Caco-2 (cell line): ENCODE data around the gene GCC2. TPM values are rescaled to one million over a fixed set of nuclear protein-coding genes. Genes with fewer than 3 reads are reported as not detected.
A peak's percentile ranks its signal among the peaks of the same experiment; 100 is the strongest.

Experiments
- BruUV-seq: library from RNA; stranded (reverse); fragments of 400-500 nt; replicated peaks from 2 replicates; lab custom pipeline; 2021; lab: Mats Ljungman, UMichigan
- CTCF ChIA-PET: fragments of 300-600 bp; sonication (Branson Sonifier 250); formaldehyde crosslinking; loops from one replicate; lab custom pipeline; 2022; ENCODE audit warnings: antibody characterized with exemption; lab: Charles Lee
- POLR2A ChIA-PET: fragments of 300-600 bp; sonication (Branson Sonifier 250); formaldehyde crosslinking; loops from one replicate; lab custom pipeline; 2022; ENCODE audit warnings: antibody characterized with exemption; lab: Charles Lee
- DNase-seq, 2 experiments: peaks; one replicate each; pipeline versions ENCODE4 v3.0.0 to v3.0.0-alpha.2; 2020 to 2022
- H3K27me3 ChIP-seq: replicated peaks from 2 replicates; pipeline ENCODE4 v1.6.0; 2011; ENCODE audit warnings: low read length; ENCODE audit not compliant: control insufficient read depth, insufficient read depth
- H3K36me3 ChIP-seq: 2 replicates; pipeline ENCODE4 v1.5.1; 2011; ENCODE audit warnings: low read length; ENCODE audit not compliant: control insufficient read depth, insufficient read depth
- H3K4me1 ChIP-seq: fragments of 250-450 bp; sonication (Bioruptor Pico); 2 replicates; pipeline ENCODE4 v1.5.1; 2020; ENCODE audit warnings: mild to moderate bottlenecking
- H3K4me3 ChIP-seq: 2 replicates; pipeline ENCODE4 v1.5.1; 2011; ENCODE audit warnings: low read depth, mild to moderate bottlenecking, control low read depth, low read length
- H3K9me3 ChIP-seq: fragments of 250-450 bp; sonication (Bioruptor Pico); 2 replicates; pipeline ENCODE4 v1.5.1; 2020; ENCODE audit warnings: mild to moderate bottlenecking, moderate library complexity
- H3K27ac Mint-ChIP-seq: one replicate; pipeline ENCODE4 v1.8.0; 2022; ENCODE audit warnings: mixed read lengths; ENCODE audit not compliant: unreplicated experiment
- H3K27me3 Mint-ChIP-seq: one replicate; pipeline ENCODE4 v1.8.0; 2022; ENCODE audit warnings: mixed read lengths; ENCODE audit not compliant: insufficient read depth, unreplicated experiment
- H3K36me3 Mint-ChIP-seq: one replicate; pipeline ENCODE4 v1.8.0; 2022; ENCODE audit warnings: mild to moderate bottlenecking, mixed read lengths; ENCODE audit not compliant: insufficient read depth, unreplicated experiment
- H3K4me1 Mint-ChIP-seq: one replicate; pipeline ENCODE4 v1.8.0; 2022; ENCODE audit warnings: low read depth, mixed read lengths; ENCODE audit not compliant: unreplicated experiment
- H3K4me3 Mint-ChIP-seq: one replicate; pipeline ENCODE4 v1.8.0; 2022; ENCODE audit warnings: mild to moderate bottlenecking, moderate library complexity, mixed read lengths; ENCODE audit not compliant: unreplicated experiment
- H3K9me3 Mint-ChIP-seq: one replicate; pipeline ENCODE4 v1.8.0; 2022; ENCODE audit warnings: mixed read lengths; ENCODE audit not compliant: unreplicated experiment
- intact Hi-C: fragments of 100-400 bp; cut with micrococcal nuclease; formaldehyde crosslinking; loops from one replicate; pipeline ENCODE4 v1.10.0; 2022; ENCODE audit not compliant: unreplicated experiment
- total RNA-seq: library from RNA; stranded (reverse); gene quantifications from 2 replicates; pipeline ENCODE4 v1.2.3, GENCODE V29; 2022
- TF ChIP-seq, protein P1 (sequence below), 2 experiments: fragments of 200-600 bp in 1 of 2; IDR thresholded peaks; 1 replicate in 1 of 2; 2 replicates in 1 of 2; pipeline versions ENCODE4 v1.5.1 to v1.8.0; 2011 to 2022; ENCODE audit warnings: antibody characterized with exemption in 1 of 2, control low read depth in 1 of 2, inconsistent platforms in 1 of 2, low read depth in 1 of 2, low read length in 1 of 2, mild to moderate bottlenecking in 1 of 2, moderate library complexity in 1 of 2; ENCODE audit not compliant: insufficient read depth in 1 of 2, severe bottlenecking in 1 of 2, unreplicated experiment in 1 of 2

The GCC2 gene
- total RNA-seq, 1 experiment from 2014 or later: 46.2 TPM

DNA sequence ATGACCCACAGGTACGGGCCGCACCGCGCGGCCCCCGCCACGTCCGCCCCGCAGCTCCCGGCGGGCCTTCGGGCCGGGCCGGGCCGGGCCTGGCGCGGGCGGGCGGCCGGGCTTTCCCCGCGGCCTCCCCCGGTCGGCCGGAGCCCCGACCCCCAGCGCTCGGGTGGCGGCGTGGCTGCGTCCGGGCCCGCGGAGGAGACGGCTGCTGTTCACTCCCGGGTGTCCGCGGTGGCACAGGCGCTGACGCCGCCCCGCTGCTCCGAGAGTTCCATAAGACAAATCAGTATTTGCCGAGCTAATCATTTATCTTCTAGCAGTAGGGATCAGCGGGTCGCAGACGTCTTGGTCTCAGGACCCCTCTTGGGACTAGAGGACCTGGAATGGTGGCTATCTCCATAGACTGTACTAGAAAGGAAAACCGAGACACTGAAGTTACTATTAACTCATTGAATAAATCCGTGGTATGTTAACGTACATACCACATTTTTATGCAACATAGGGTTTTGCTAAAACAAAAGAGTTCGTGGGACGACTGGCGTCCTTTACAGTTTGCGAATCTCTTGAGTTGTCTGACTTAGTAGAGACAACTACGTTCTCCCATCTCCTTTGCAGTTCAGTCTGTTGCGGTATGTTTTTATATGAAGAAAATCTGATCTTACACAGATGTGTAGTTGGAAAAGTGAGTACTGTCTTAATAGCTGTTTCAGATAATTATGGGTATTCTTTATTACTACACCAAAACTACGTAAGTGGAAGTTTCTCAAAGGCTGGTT, 85.8 kb downstream of the GCC2 start:
- ChIA-PET CTCF (interaction anchor here (1.2 kb wide), 1 partner anchor 49 kb away, joined by 6 read pairs; no protein-coding TSS in a partner anchor), POLR2A (interaction anchor here (0.9 kb wide), 1 partner anchor 15 kb away, joined by 3 read pairs; no protein-coding TSS in a partner anchor)
- peak overlapping the region; percentile 84 for H3K4me3 Mint-ChIP-seq
- peak; percentile 56 to 65 for DNase-seq
- H3K4me3 ChIP-seq: peak overlapping the region; percentile 81
- no peaks in the 10 kb centered on the region for H3K9me3 ChIP-seq
- H3K27ac Mint-ChIP-seq: peak overlapping the region; percentile 91
- intact Hi-C loops: loop anchor here (1.0 to 2.0 kb wide), 3 partner anchors 30 to 86 kb away; partner anchors contain the start of gene GCC2
- no peaks in the 10 kb centered on the region for H3K27me3 ChIP-seq
- H3K4me1 Mint-ChIP-seq: peaks cover 35% of the 10 kb centered on the region
- H3K36me3 ChIP-seq: no peaks in the 10 kb centered on the region
- peaks cover 19% of the 10 kb centered on the region for H3K36me3 Mint-ChIP-seq
- no TSS peak for BruUV-seq
- TF ChIP-seq, protein P1, sequence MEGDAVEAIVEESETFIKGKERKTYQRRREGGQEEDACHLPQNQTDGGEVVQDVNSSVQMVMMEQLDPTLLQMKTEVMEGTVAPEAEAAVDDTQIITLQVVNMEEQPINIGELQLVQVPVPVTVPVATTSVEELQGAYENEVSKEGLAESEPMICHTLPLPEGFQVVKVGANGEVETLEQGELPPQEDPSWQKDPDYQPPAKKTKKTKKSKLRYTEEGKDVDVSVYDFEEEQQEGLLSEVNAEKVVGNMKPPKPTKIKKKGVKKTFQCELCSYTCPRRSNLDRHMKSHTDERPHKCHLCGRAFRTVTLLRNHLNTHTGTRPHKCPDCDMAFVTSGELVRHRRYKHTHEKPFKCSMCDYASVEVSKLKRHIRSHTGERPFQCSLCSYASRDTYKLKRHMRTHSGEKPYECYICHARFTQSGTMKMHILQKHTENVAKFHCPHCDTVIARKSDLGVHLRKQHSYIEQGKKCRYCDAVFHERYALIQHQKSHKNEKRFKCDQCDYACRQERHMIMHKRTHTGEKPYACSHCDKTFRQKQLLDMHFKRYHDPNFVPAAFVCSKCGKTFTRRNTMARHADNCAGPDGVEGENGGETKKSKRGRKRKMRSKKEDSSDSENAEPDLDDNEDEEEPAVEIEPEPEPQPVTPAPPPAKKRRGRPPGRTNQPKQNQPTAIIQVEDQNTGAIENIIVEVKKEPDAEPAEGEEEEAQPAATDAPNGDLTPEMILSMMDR (IDR thresholded peaks at IDR 0.05; ENCODE audit: insufficient read depth in 1 of 2, low read depth in 1 of 2, low read length in 1 of 2, severe bottlenecking in 1 of 2, unreplicated experiment in 1 of 2): no peak
- H3K9me3 Mint-ChIP-seq: no peaks in the 10 kb centered on the region
- H3K4me1 ChIP-seq: peaks cover 45% of the 10 kb centered on the region
- no peaks in the 10 kb centered on the region for H3K27me3 Mint-ChIP-seq

DNA sequence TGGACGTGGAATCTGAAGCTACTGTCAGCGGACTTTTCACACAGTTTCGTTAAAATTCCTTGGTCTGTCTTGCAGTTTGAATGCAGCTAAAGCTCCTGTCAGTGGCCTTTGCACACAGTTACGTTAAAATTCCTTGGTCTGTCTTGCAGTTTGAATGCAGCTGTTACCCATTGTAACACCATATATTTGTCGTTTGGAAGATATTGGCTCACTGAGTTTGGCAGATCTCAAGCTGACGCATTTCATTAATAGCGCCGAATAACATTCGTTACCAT, 86.3 kb downstream of the GCC2 start:
- no peaks in the 10 kb centered on the region for H3K27me3 Mint-ChIP-seq
- Histone ChIP-seq H3K9me3 (no peaks in the 10 kb centered on the region), H3K27me3 (no peaks in the 10 kb centered on the region), H3K4me1 (peaks cover 46% of the 10 kb centered on the region), H3K4me3 (peak overlapping the region; percentile 81), H3K36me3 (no peaks in the 10 kb centered on the region)
- H3K36me3 Mint-ChIP-seq: peaks cover 24% of the 10 kb centered on the region
- ChIA-PET POLR2A (interaction anchor here (0.9 kb wide), 2 partner anchors 15 to 36 kb away, joined by 3 read pairs; no protein-coding TSS in a partner anchor), CTCF (interaction anchor here (1.2 kb wide), 1 partner anchor 49 kb away, joined by 6 read pairs; no protein-coding TSS in a partner anchor)
- no peaks in the 10 kb centered on the region for H3K9me3 Mint-ChIP-seq
- TF ChIP-seq, protein P1 (IDR thresholded peaks at IDR 0.05; ENCODE audit: insufficient read depth in 1 of 2, low read depth in 1 of 2, low read length in 1 of 2, severe bottlenecking in 1 of 2, unreplicated experiment in 1 of 2): no peak
- peaks cover 38% of the 10 kb centered on the region for H3K4me1 Mint-ChIP-seq
- intact Hi-C loops: loop anchor here (2.0 kb wide), 2 partner anchors 30 to 86 kb away; partner anchors contain the start of gene GCC2
- peak overlapping the region; percentile 84 for H3K4me3 Mint-ChIP-seq
- DNase-seq: no peak
- BruUV-seq: no TSS peak
- peak overlapping the region; percentile 91 for H3K27ac Mint-ChIP-seq

DNA sequence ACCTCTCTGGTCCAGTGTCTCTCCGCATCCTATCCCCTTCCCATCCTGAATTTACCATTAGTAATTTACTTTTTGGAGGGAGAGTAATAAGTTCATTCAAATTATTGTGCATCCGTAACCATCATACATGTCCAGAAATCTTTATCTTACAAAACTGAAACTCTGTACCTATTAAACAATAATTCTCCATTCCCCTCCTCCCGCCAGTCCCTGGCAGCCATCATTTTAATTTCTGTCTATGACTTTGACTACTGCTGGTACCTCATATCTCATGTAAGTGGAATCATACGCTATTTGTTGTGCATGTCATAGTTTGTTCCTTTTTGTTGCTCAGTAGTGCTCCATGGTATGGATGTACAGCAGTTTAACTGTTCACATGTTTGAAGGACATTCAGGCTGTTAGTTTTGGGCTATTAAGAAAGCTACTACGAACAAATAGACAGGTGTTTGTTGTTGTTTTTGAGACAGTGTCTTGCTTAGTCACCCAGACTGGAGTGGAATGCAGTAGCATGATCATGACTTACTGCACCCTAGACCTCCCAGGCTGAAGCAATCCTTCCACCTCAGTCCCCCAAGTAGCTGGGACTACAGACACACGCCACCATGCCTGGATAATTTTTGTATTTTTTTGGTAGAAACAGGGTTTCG, 87.3 kb downstream of the GCC2 start:
- peaks cover 49% of the 10 kb centered on the region for H3K4me1 ChIP-seq
- intact Hi-C loops: no loop called here
- H3K27ac Mint-ChIP-seq: no peak overlapping the region

More for the DNA sequence above, 87.3 kb downstream of the GCC2 start:
- Mint-ChIP-seq H3K27me3 (no peaks in the 10 kb centered on the region), H3K4me1 (peaks cover 43% of the 10 kb centered on the region), H3K36me3 (peaks cover 24% of the 10 kb centered on the region), H3K9me3 (no peaks in the 10 kb centered on the region), H3K4me3 (peak overlapping the region; percentile 84)
- H3K4me3 ChIP-seq: no peak overlapping the region; the same call in 1 of the 2 replicates
- BruUV-seq: no TSS peak
- TF ChIP-seq, protein P1 (IDR thresholded peaks at IDR 0.05; ENCODE audit: insufficient read depth in 1 of 2, low read depth in 1 of 2, low read length in 1 of 2, severe bottlenecking in 1 of 2, unreplicated experiment in 1 of 2): no peak
- H3K36me3 ChIP-seq: no peaks in the 10 kb centered on the region
- CTCF ChIA-PET: no interaction called here
- POLR2A ChIA-PET: interaction anchor here (0.9 kb wide), 1 partner anchor 35 kb away, joined by 3 read pairs; no protein-coding TSS in a partner anchor
- DNase-seq: no peak
- no peaks in the 10 kb centered on the region for H3K9me3 ChIP-seq
- no peaks in the 10 kb centered on the region for H3K27me3 ChIP-seq
